Rectal smooth muscle tissue (tissue), 1 donor: ENCODE measurements around the gene ABCB9.

Source experiments
- H3K27ac ChIP-seq: one replicate; pipeline ENCODE4 v1.7.0; 2013; ENCODE audit warnings: low read depth, low read length, inconsistent platforms
- H3K27me3 ChIP-seq: one replicate; pipeline ENCODE4 v1.7.0; 2013; ENCODE audit warnings: low read length; ENCODE audit not compliant: control insufficient read depth, insufficient read depth
- H3K36me3 ChIP-seq: one replicate; pipeline ENCODE4 v1.7.0; 2013; ENCODE audit warnings: low read length; ENCODE audit not compliant: control insufficient read depth, insufficient read depth
- H3K4me1 ChIP-seq: one replicate; pipeline ENCODE4 v1.7.0; 2013; ENCODE audit warnings: low read length; ENCODE audit not compliant: control insufficient read depth, insufficient read depth
- H3K4me3 ChIP-seq: one replicate; pipeline ENCODE4 v1.7.0; 2013; ENCODE audit warnings: low read length
- H3K9ac ChIP-seq: one replicate; pipeline ENCODE4 v1.7.0; 2013; ENCODE audit warnings: low read length

Gene ABCB9

GRCh38 chr12:122977153-122977552, 10.9 kb upstream of the ABCB9 start:
- peaks cover under 1% of the 10 kb centered on the region for H3K36me3 ChIP-seq
- no peaks in the 10 kb centered on the region for H3K27me3 ChIP-seq
- no peak overlapping the region for H3K27ac ChIP-seq
- H3K4me1 ChIP-seq: peaks cover 21% of the 10 kb centered on the region
- H3K4me3 ChIP-seq: no peak overlapping the region
- no peak overlapping the region for H3K9ac ChIP-seq

- H3K27ac ChIP-seq: no peak overlapping the region
- H3K27me3 ChIP-seq: no peaks in the 10 kb centered on the region
- peak overlapping the region; percentile 99 for H3K4me3 ChIP-seq
- peaks cover 15% of the 10 kb centered on the region for H3K4me1 ChIP-seq
- H3K9ac ChIP-seq: no peak overlapping the region
- no peaks in the 10 kb centered on the region for H3K36me3 ChIP-seq
These were observed 10.3 kb upstream of the ABCB9 start for GRCh38 chr12:122976648-122976975.

- H3K4me3 ChIP-seq: peak overlapping the region; percentile 99
- H3K27ac ChIP-seq: no peak overlapping the region
- H3K36me3 ChIP-seq: no peaks in the 10 kb centered on the region
- peaks cover 12% of the 10 kb centered on the region for H3K4me1 ChIP-seq
- H3K27me3 ChIP-seq: no peaks in the 10 kb centered on the region
- peak overlapping the region; percentile 99 for H3K9ac ChIP-seq
These were observed 9.8 kb upstream of the ABCB9 start for GRCh38 chr12:122975790-122976647.

GRCh38 chr12:122974892-122975789, 8.9 kb upstream of the ABCB9 start, which contains the start of gene OGFOD2:
Gene OGFOD2 (plus strand): TSS chr12:122975244. CDS start chr12:122975252, 8 bp downstream.
- H3K36me3 ChIP-seq: no peaks in the 10 kb centered on the region
- H3K27ac ChIP-seq: peak within 1 kb of the TSS; percentile 98
- H3K27me3 ChIP-seq: no peaks in the 10 kb centered on the region
- H3K4me1 ChIP-seq: peaks cover 12% of the 10 kb centered on the region
- H3K4me3 ChIP-seq: peak within 1 kb of the TSS; percentile 99
- peak within 1 kb of the TSS; percentile 99 for H3K9ac ChIP-seq

DNA sequence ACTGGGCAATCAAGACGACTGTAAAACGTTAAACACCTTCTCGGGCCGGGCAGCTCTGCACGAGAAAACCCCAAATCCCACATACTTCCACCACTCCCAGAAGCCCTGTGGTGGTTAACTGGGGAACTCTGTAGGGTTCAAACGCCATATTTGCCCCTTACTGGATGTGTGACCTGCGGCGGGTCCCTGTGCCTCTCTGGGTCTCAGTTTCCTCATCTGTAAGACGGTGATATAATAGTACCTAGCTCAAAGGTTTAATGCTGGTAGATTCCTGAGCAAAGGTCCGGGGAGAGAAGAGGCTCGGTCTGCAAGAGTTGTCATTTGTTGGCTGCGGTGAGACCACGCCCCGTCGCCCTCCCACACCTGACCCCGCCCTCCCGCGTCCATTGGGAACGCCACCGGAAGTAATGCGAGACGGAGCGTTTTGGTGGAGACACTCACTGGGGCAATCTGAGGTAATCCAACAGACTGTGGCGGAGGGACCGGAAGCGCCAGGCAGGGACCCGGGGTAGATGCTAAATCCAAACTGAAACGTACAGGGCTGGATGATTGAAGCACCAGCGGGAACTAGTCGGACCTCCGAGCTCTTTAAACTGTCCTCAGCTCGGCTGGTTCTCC, 8.1 kb upstream of the ABCB9 start:
- Histone ChIP-seq H3K4me1 (peaks cover 9% of the 10 kb centered on the region), H3K4me3 (peak overlapping the region; percentile 99), H3K36me3 (no peaks in the 10 kb centered on the region), H3K9ac (peak overlapping the region; percentile 99), H3K27me3 (no peaks in the 10 kb centered on the region), H3K27ac (peak overlapping the region; percentile 98)

- Histone ChIP-seq H3K4me1 (peaks cover 2% of the 10 kb centered on the region), H3K27me3 (no peaks in the 10 kb centered on the region), H3K4me3 (no peak overlapping the region), H3K27ac (no peak overlapping the region), H3K9ac (no peak overlapping the region), H3K36me3 (no peaks in the 10 kb centered on the region)
These were observed 3.4 kb upstream of the ABCB9 start for GRCh38 chr12:122969676-122970075.

DNA sequence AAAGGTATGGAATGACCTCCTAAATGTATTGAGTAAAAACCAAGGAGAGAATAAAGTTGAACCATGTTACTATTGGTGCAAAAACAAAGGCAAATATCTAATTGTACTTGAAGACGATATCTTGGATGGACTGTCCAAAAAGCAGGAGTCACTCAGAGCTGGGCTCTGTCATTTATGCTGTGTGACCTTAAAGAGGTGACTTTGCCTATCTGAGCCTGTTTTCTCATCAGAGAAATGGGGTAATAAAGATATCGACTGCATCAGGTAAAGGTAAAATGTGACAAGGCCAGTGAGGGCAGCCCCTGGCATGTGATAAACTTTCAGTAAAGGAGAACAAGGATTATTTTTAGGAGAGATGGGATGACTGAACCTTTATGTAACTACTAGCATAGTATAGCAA, 1.8 kb upstream of the ABCB9 start:
- H3K27me3 ChIP-seq: no peaks in the 10 kb centered on the region
- H3K4me1 ChIP-seq: peaks cover 10% of the 10 kb centered on the region
- H3K36me3 ChIP-seq: no peaks in the 10 kb centered on the region
- H3K9ac ChIP-seq: no peak overlapping the region
- H3K27ac ChIP-seq: no peak overlapping the region
- no peak overlapping the region for H3K4me3 ChIP-seq

- Histone ChIP-seq H3K9ac (no peak overlapping the region), H3K4me3 (peak overlapping the region; percentile 22), H3K27me3 (no peaks in the 10 kb centered on the region), H3K36me3 (no peaks in the 10 kb centered on the region), H3K27ac (no peak overlapping the region), H3K4me1 (peaks cover 10% of the 10 kb centered on the region)
These were observed 684 bp upstream of the ABCB9 start for GRCh38 chr12:122966743-122967550.

- Histone ChIP-seq H3K27me3 (no peaks in the 10 kb centered on the region), H3K9ac (no peak overlapping the region), H3K27ac (no peak overlapping the region), H3K4me3 (peak overlapping the region; percentile 77), H3K36me3 (no peaks in the 10 kb centered on the region), H3K4me1 (peaks cover 10% of the 10 kb centered on the region)
These were observed 927 bp downstream of the ABCB9 start for GRCh38 chr12:122965321-122965751.

DNA sequence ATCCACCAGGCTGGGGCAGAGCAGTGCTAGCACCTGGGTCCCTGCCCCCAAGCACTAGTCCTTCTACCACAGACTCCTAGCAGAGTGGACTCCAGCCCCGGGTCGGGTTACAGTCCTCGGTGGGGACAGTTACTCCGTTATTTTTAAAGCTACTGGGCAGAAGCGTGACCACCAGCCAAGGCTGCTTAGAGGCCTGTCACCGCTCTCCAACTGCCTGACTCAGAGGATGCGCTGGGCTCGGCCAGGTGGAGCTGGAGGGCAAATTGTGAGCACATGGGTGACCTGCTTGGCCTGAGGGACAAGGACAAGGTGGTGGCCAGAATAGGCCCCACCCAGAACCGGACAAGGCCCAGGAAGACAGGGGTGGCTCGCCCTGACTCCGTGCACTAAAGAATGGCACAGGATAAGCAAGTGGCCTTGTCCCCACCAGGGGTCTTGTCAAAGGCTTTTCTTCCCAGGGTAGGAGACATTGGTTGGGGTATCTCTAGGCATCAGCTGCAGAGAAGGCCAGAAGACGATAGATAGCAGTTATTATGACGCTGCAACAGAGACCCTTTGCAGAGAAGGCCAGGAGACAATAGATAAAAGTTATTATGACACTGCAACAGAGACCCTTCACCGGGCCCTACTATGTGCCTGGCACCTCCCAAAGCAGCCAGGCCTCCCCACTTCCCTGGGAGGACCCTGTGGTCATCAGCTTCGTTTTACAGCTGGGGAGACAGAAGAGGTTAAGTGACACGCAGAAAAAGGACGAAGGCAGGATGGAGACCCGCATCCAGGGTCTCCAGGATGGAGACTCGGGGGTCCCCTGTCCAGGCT, 1.6 kb downstream of the ABCB9 start:
- Histone ChIP-seq H3K9ac (no peak overlapping the region), H3K36me3 (no peaks in the 10 kb centered on the region), H3K4me3 (peak overlapping the region; percentile 2)

GRCh38 chr12:122963941-122964265, 2.4 kb downstream of the ABCB9 start:
- Histone ChIP-seq H3K27me3 (no peaks in the 10 kb centered on the region), H3K36me3 (no peaks in the 10 kb centered on the region), H3K9ac (no peak overlapping the region), H3K27ac (no peak overlapping the region), H3K4me3 (peak overlapping the region; percentile 2), H3K4me1 (peaks cover 10% of the 10 kb centered on the region)

More for the DNA sequence above, 1.6 kb downstream of the ABCB9 start:
- no peak overlapping the region for H3K27ac ChIP-seq
- H3K27me3 ChIP-seq: no peaks in the 10 kb centered on the region
- peaks cover 10% of the 10 kb centered on the region for H3K4me1 ChIP-seq
